Mesothelial cell of epicardium (in vitro differentiated cells): ENCODE data around the gene PPP4R2. TPM values are rescaled to one million over a fixed set of nuclear protein-coding genes. Genes with fewer than 3 reads are reported as not detected.

ENCODE experiments used
- DNase-seq, 2 experiments: peaks; one replicate each; pipeline ENCODE4 v3.0.0; 2021; ENCODE audit warnings: low spot score in 2 of 2; ENCODE audit not compliant: unreplicated experiment in 2 of 2
- H3K27ac Mint-ChIP-seq: 2 replicates; pipeline ENCODE4 v1.8.0; 2021; ENCODE audit warnings: mixed read lengths
- H3K27me3 Mint-ChIP-seq: 2 replicates; pipeline ENCODE4 v1.8.0; 2021; ENCODE audit warnings: low read depth, mixed read lengths
- H3K36me3 Mint-ChIP-seq: 2 replicates; pipeline ENCODE4 v1.8.0; 2021; ENCODE audit warnings: mixed read lengths
- H3K4me1 Mint-ChIP-seq: 2 replicates; pipeline ENCODE4 v1.8.0; 2021; ENCODE audit warnings: mixed read lengths
- H3K4me3 Mint-ChIP-seq: 2 replicates; pipeline ENCODE4 v1.8.0; 2021; ENCODE audit warnings: mild to moderate bottlenecking, moderate library complexity, mixed read lengths
- H3K9me3 Mint-ChIP-seq: 2 replicates; pipeline ENCODE4 v1.8.0; 2021; ENCODE audit warnings: mixed read lengths
- CTCF ChIP-seq: fragments of 200-600 bp; sonication (generic); IDR thresholded peaks from one replicate; pipeline ENCODE4 v1.5.0; 2021; ENCODE audit warnings: antibody characterized with exemption; ENCODE audit not compliant: unreplicated experiment
- total RNA-seq: library from RNA; stranded (reverse); gene quantifications from 3 replicates; pipeline ENCODE4 v1.2.1, GENCODE V29; 2021

The PPP4R2 gene
- total RNA-seq, 1 donor from 2014 or later, result 111 TPM

- Mint-ChIP-seq H3K4me1 (peaks cover 39% of the 10 kb centered on the region), H3K27ac (peak overlapping the region; percentile 47), H3K27me3 (no peaks in the 10 kb centered on the region)
Observed at GRCh38 chr3:73041537-73041936, 44.9 kb downstream of the PPP4R2 start.

GRCh38 chr3:73043414-73043813 is 46.8 kb downstream of the PPP4R2 start:
- Mint-ChIP-seq H3K4me3 (no peak overlapping the region), H3K36me3 (peaks cover 1% of the 10 kb centered on the region), H3K9me3 (no peaks in the 10 kb centered on the region), H3K27ac (no peak overlapping the region), H3K4me1 (peaks cover 29% of the 10 kb centered on the region), H3K27me3 (no peaks in the 10 kb centered on the region)
- DNase-seq, result no peak
- no peak for TF ChIP-seq CTCF

More at GRCh38 chr3:73041537-73041936, 44.9 kb downstream of the PPP4R2 start:
- no peak overlapping the region for H3K4me3 Mint-ChIP-seq
- no peak for TF ChIP-seq CTCF
- DNase-seq, result no peak
- no peaks in the 10 kb centered on the region for H3K9me3 Mint-ChIP-seq
- H3K36me3 Mint-ChIP-seq, result no peaks in the 10 kb centered on the region

- H3K9me3 Mint-ChIP-seq, result no peaks in the 10 kb centered on the region
- no peak overlapping the region for H3K4me3 Mint-ChIP-seq
- no peaks in the 10 kb centered on the region for H3K27me3 Mint-ChIP-seq
- TF ChIP-seq CTCF, result no peak
- no peak overlapping the region for H3K27ac Mint-ChIP-seq
- no peak for DNase-seq
- peaks cover 29% of the 10 kb centered on the region for H3K4me1 Mint-ChIP-seq
- peaks cover 5% of the 10 kb centered on the region for H3K36me3 Mint-ChIP-seq
Observed at GRCh38 chr3:73045391-73045790, 48.8 kb downstream of the PPP4R2 start.

GRCh38 chr3:73046195-73046594 is 49.6 kb downstream of the PPP4R2 start:
- peaks cover 26% of the 10 kb centered on the region for H3K4me1 Mint-ChIP-seq
- no peak for TF ChIP-seq CTCF
- H3K36me3 Mint-ChIP-seq, result peaks cover 5% of the 10 kb centered on the region
- no peak overlapping the region for H3K27ac Mint-ChIP-seq
- DNase-seq, result no peak
- no peaks in the 10 kb centered on the region for H3K9me3 Mint-ChIP-seq
- no peak overlapping the region for H3K4me3 Mint-ChIP-seq
- no peaks in the 10 kb centered on the region for H3K27me3 Mint-ChIP-seq

- H3K27me3 Mint-ChIP-seq, result no peaks in the 10 kb centered on the region
- no peak overlapping the region for H3K27ac Mint-ChIP-seq
- no peak for TF ChIP-seq CTCF
- H3K36me3 Mint-ChIP-seq, result peaks cover 5% of the 10 kb centered on the region
- no peaks in the 10 kb centered on the region for H3K9me3 Mint-ChIP-seq
- peaks cover 10% of the 10 kb centered on the region for H3K4me1 Mint-ChIP-seq
- DNase-seq, result no peak
- no peak overlapping the region for H3K4me3 Mint-ChIP-seq
Observed at GRCh38 chr3:73049319-73049718, 52.7 kb downstream of the PPP4R2 start.

- DNase-seq, result no peak
- Mint-ChIP-seq H3K9me3 (no peaks in the 10 kb centered on the region), H3K4me3 (no peak overlapping the region), H3K36me3 (peaks cover 5% of the 10 kb centered on the region), H3K27me3 (no peaks in the 10 kb centered on the region), H3K4me1 (peaks cover 11% of the 10 kb centered on the region), H3K27ac (peak overlapping the region; percentile 30)
- TF ChIP-seq CTCF, result no peak
Observed at GRCh38 chr3:73052857-73053256, 56.2 kb downstream of the PPP4R2 start.
